Uterus (tissue), 2 donors: Measurements from ENCODE around the gene RAB11FIP3.

ENCODE experiments used
- POLR2A ChIP-seq, 2 donors: fragments of 450-650 bp; IDR thresholded peaks; one replicate each; pipeline ENCODE4 v1.6.1; 2016; ENCODE audit warnings: antibody characterized with exemption in 2 of 2, mild to moderate bottlenecking in 1 of 2, moderate library complexity in 1 of 2
- TF ChIP-seq, protein P1 (sequence below), 4 experiments: fragments of 200-600 bp in 2 of 4; fragments of 450-650 bp in 2 of 4; sonication (generic) in 2 of 4; IDR thresholded peaks; one replicate each; pipeline ENCODE4 v1.5.1; 2016 to 2019; ENCODE audit warnings: antibody characterized with exemption in 4 of 4, mild to moderate bottlenecking in 2 of 4, moderate library complexity in 1 of 4

DNA sequence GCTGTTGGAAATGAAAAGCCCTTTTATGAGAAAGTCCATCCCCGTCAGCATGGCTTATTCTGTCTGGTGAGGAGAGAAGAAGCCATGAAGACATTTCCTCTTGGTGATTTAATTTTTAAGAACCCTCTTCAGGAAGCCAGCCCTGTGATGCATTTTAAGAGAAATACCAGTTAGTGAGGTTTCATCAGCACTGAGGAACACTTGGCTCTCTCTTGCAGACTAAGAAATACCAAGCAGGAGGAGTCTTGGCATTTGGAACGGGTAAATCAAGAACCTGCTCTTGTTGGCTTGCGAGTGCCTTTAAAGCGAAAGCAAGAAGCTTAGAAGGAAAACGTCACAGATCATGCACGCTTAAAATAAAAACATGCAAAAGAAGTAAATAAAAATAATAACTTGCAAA is 17.5 kb downstream of the RAB11FIP3 start:
- TF ChIP-seq, protein P1, sequence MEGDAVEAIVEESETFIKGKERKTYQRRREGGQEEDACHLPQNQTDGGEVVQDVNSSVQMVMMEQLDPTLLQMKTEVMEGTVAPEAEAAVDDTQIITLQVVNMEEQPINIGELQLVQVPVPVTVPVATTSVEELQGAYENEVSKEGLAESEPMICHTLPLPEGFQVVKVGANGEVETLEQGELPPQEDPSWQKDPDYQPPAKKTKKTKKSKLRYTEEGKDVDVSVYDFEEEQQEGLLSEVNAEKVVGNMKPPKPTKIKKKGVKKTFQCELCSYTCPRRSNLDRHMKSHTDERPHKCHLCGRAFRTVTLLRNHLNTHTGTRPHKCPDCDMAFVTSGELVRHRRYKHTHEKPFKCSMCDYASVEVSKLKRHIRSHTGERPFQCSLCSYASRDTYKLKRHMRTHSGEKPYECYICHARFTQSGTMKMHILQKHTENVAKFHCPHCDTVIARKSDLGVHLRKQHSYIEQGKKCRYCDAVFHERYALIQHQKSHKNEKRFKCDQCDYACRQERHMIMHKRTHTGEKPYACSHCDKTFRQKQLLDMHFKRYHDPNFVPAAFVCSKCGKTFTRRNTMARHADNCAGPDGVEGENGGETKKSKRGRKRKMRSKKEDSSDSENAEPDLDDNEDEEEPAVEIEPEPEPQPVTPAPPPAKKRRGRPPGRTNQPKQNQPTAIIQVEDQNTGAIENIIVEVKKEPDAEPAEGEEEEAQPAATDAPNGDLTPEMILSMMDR (IDR thresholded peaks at IDR 0.05), result no peak
- no peak for TF ChIP-seq POLR2A (IDR thresholded peaks at IDR 0.05)
